GM21825 (cell line): Measurements from ENCODE around the gene SPATA16.

Experiments
- ATAC-seq: cut with Tn5 transposase; IDR thresholded peaks from one replicate; pipeline ENCODE4 v1.9.1; 2021; ENCODE audit warnings: mild to moderate bottlenecking, moderate library complexity; ENCODE audit not compliant: unreplicated experiment

SPATA16 gene

DNA sequence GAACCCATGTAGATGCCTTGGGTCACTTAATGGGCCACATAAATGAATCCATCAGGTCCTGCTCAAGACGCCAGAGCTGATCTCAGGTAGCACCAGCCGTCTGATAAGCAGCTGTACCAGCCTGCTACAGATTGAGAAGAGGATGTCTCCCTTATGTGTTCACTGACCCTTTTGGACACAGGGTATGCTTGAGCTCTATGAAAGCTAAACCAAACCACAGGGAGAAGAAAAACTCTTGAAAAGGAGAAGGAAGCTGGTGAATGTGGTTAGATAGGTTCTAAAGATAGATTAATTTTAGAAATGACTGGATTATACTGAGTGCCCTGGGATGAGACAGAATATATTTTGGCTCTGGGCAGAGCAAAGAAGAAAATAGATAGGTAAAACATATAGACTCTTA lies 187.5 kb downstream of the SPATA16 start:
- ATAC-seq, result no peak

DNA sequence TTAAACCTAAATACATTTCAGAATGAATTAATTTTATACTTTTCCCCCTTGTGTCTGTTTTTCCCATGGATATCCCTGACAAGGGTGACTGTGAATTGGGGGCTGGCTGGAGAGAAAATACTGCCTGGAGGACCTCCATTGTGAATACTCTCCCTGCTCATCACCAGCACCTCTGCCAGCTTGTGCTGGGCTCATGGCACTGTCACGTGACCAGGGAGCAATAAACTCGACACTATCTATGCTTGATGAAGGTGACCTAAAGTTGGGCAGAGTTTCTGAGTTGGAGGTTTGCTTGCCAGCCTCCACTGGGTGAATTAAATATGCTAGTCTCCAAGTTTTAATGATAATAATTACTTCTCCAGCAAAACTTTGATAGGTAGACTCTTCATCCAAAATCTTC lies 189.5 kb downstream of the SPATA16 start:
- no peak for ATAC-seq

DNA sequence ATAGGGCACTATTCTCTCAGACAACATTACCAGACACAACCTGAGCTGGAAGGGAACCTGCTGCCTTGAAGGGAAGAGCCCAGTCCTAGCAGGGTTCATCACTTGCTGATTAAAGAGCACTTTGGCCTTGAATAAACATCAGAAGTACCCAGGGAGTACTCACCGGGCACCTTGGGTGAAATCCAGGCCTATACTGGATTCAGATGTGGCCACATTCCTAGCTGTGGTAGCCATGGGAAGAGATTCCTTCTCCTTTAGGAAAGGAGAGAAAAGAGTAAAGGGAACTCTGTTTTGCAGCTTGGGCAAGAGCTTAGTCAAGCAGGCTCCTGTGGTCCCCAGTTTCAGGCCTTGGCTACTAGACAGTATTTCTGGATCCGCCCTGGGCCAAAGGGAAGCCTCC lies 195.0 kb downstream of the SPATA16 start:
- ATAC-seq, result no peak

GRCh38 chr3:172939651-172940293 lies 201.3 kb downstream of the SPATA16 start:
- no peak for ATAC-seq

GRCh38 chr3:172938788-172939187 lies 202.2 kb downstream of the SPATA16 start:
- no peak for ATAC-seq

DNA sequence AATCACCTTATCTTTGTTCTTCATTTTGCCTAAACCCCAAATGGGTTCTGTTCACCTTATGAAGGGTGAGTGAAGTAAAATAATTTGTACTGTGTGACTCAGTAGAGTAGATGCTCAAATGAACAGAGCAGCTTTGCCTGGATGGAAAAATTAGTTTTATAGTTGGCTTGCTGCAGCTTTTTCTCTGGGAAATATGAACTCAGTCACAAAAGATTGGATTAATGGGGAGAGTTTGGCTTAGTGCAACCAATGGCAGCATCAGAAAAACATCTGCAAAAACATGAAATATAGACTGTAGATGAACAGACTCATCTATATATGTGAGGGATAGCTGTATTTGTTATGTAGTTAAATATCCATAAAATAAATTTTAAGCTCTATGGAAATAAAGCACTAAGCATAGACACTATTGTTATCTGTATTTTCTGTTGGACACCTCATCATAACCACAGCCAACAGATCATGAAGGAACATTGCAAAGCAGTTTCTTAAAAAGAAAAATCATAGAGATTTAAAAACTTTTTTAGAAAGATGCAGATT lies 209.2 kb downstream of the SPATA16 start:
- ATAC-seq, result no peak

DNA sequence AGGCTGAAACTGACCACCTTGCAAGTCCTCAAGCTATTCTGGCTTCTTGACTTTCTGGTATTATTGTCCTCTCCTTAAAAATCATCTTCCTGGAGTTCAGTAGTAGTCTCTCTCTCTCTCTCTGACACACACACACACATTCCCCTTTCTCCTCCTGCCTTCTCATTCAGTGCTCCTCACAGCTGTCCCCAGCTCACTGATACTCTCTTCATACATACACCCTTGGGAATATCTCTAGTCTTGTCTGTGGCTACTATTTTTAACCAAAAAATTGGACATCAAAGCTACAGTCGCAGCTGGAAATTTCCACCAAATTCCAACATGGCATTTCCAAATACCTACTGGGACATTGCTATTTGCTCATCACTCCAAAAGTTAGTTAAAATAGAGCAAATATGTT lies 211.6 kb downstream of the SPATA16 start:
- ATAC-seq, result no peak

GRCh38 chr3:172924546-172924945 lies 216.5 kb downstream of the SPATA16 start:
- ATAC-seq, result no peak

DNA sequence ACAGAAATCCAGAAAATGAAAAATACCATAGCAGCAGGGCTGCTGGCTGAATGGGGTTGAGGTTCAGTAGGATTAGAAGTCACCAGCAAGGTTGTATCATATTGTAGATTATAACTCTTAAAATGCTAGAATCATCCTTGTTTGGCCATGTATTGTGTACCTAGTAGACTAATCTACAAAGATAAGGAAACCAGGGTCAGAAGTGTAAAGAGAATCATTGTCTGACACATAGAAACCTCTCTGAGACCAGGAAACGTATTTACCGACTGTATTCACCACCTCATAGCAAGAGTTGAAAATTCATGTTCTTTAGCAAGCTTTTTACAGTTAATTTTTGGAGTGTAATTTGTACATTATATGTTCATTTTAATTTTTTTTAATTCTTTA lies 221.7 kb downstream of the SPATA16 start:
- no peak for ATAC-seq

DNA sequence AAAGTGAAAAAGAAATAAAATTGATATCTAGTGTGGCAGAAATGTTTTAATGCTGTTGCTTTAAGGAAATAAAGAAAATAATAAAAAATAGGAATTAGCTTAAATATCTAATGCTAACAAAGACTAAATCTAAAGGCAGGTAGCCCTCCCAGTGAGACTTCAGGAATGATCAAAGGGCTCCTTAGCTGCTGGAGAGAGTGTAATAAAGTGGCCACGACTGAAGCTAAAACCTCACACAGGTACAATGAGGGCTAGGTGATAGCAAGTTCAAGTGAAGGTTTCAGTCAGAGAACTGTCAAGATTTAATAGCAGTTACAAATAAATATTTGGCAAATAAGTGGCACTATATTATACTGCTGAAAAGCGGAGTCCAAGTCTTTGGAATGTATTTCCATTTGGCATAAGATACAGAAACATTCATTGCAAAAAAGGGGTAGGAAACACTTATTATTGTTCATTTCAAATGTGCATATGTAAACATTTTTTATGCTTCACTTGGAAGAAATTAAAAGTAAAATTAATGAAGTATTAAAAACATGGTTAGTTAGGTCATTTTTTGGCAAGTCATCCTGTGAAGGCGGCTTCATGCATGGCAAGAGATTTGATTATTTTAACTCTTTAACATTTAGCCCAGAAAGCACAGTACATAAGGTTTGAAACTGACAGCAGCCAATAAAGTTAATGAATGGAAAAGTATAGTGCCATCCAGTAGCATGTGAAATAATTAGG lies 222.3 kb downstream of the SPATA16 start:
- no peak for ATAC-seq

GRCh38 chr3:172918165-172918564 lies 222.9 kb downstream of the SPATA16 start:
- no peak for ATAC-seq

GRCh38 chr3:172915911-172916514 lies 225.0 kb downstream of the SPATA16 start:
- ATAC-seq, result no peak

DNA sequence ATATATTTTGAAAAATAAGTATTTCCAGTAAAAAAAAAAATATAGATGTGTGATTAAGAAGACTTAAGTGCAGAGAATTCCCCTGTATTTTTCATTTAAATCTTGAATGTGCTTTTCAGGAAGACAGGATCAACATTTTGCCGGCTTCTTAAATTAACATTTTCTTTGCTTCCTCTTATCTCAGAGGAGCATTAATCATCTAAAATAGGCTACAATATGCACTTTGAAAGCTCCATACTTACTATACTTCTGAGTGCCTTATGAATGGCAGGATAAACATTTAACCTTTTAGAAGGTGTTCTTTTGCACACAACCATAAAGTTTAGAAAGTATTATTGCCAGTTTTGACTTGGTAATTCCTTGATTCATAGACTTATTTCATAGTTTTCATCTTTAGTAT lies 226.2 kb downstream of the SPATA16 start:
- no peak for ATAC-seq

DNA sequence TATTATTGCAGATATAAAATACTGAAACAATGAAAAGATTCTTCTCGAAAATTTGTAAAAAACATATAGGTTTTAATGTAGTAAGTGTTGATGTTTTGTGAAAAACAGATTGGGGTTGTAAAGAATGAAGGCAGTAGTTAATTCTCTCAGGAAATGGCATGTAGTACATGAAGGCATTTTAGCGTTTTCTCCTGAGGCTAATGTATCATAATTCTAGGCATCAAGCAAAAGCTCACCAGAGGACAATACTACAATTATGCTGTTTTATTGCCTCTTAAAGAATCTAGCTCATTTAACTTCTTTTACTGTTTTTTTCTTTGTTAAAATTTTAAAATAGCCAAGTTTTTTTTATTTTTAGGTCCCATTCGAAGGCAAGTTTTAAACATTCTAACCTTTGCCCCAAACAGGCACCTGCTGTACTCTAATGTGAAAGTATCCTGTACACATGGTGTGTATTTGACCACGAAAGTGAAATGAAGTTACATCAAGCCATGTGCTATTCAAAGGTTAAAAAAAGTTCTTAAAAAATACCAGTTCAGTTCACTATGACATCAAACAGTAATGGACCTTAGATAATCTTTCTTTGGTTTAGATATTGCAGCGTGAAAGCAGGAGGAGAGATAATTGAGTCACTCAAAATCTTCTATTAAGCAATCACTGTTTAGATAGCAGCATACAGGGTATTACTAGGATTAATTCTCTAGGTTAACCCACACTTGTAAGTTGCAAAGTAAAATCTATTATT lies 227.0 kb downstream of the SPATA16 start:
- no peak for ATAC-seq

DNA sequence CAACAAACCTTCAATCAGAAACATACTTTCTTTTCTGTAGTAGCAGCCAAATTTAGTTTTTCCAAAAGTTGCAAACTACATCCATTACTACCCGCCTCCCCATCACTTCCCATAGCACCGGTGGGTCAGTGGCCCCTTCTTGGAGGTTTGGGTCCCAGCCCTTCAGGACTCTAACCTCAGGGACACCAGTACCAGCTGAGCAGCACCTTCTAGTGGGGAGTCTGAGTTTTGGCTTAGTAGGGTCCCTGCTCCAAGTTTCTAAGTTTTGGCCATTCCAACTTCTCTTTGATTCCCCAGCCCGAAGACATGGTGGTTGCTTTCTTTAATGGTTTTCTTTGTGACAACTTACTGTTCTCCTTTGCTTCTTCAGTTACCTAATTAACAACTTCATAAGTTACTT lies 229.9 kb downstream of the SPATA16 start:
- ATAC-seq, result no peak

DNA sequence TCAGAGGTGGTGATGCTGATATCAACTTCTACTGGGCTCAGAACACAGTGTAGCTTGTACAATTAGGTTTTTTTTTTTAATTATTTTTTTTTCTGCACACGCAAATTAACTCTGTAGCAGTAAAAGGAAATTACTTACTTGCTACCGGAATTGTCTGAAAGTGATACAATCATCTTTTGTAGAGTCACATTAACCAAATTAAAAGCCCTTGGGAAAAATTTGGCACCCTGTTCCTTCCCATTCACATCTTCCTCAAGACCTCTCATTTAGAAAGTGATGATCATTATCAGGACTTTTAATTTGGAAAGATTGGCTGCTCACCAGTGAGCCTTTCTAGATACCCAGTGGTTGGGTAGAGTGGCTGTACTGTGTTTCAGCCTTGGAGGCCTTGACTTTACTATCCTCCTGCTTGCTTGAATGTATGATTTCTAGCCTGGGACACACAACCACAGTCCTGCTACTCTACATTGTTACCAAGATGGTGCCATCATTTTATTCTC lies 232.2 kb downstream of the SPATA16 start:
- no peak for ATAC-seq

GRCh38 chr3:172905451-172905850 lies 235.6 kb downstream of the SPATA16 start:
- ATAC-seq, result no peak

- ATAC-seq, result no peak
Observed at GRCh38 chr3:172904711-172905373, 236.2 kb downstream of the SPATA16 start.

DNA sequence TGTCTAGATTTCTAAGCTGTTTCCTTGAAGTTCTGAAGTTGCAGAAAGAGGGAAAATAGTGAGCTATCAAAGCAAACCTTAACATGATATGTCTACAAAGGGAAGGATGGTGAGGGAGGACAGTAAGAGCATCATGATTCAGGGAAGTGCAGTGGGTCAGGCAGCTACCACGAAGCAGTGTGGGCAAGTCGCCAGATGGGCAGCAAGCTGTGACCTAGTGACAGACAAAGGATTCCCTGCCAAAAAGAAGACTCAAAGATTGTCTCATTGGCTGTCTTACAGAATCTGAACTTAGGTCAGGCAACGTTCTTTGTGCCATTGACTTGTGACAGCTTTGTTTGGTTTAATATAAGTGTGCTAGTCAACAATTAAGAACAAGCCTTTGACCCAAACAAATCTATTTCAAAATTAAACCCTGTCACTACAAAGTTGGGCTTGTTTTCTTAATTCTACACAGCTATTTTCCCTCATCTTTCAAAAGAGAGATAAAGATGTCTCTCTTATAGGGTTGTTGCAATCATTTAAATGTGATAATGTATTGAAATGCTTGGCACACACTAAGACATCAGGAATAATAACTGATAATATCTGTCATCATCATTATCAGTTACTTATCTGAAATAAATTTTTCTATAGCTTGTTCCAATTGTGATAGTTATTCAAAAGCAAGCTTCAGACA lies 237.3 kb downstream of the SPATA16 start:
- ATAC-seq, result no peak

GRCh38 chr3:172892158-172892557 lies 248.9 kb downstream of the SPATA16 start:
- no peak for ATAC-seq
